OCI-LY7 (cell line): ENCODE measurements around the gene ENDOG. TPM values are rescaled to one million over a fixed set of nuclear protein-coding genes. Genes with fewer than 3 reads are reported as not detected.
"Not testable (repeated sequence)": the region's sequence is repeated elsewhere in the genome, so short reads cannot be mapped to it uniquely, and the experiment has no call there.

ENCODE experiments used
- BruUV-seq: library from RNA; stranded (reverse); fragments of 400-500 nt; replicated peaks from 2 replicates; lab custom pipeline; 2021; lab: Mats Ljungman, UMichigan
- CTCF ChIA-PET: fragments of 300-600 bp; sonication (Branson Sonifier 250); formaldehyde crosslinking; loops from one replicate; lab custom pipeline; 2022; ENCODE audit warnings: antibody characterized with exemption; ENCODE audit not compliant: unreplicated experiment; lab: Charles Lee
- POLR2A ChIA-PET: fragments of 300-600 bp; sonication (Branson Sonifier 250); formaldehyde crosslinking; loops from one replicate; lab custom pipeline; 2022; ENCODE audit warnings: antibody characterized with exemption; lab: Charles Lee
- DNase-seq: peaks from one replicate; pipeline ENCODE4 v3.0.0-alpha.2; 2015; ENCODE audit warnings: low spot score
- H2AFZ ChIP-seq: fragments of 200-600 bp; sonication (generic), shearing (Covaris generic); 2 replicates; pipeline ENCODE4 v1.6.1; 2014; ENCODE audit warnings: mild to moderate bottlenecking, antibody characterized with exemption, low read length, moderate library complexity
- H3K27ac ChIP-seq: fragments of 200-600 bp; sonication (generic); 2 replicates; pipeline ENCODE4 v1.5.1; 2014; ENCODE audit warnings: mixed run types, low read depth, mild to moderate bottlenecking, moderate library complexity, low read length, inconsistent platforms; ENCODE audit not compliant: poor library complexity, severe bottlenecking
- H3K36me3 ChIP-seq: fragments of 200-600 bp; sonication (generic); 2 replicates; pipeline ENCODE4 v1.6.1; 2014; ENCODE audit warnings: mild to moderate bottlenecking, antibody characterized with exemption, low read length, moderate library complexity, mixed read lengths; ENCODE audit not compliant: insufficient read depth
- H3K4me1 ChIP-seq: fragments of 200-600 bp; sonication (generic); 2 replicates; pipeline ENCODE4 v1.5.1; 2014; ENCODE audit warnings: mild to moderate bottlenecking, low read length; ENCODE audit not compliant: insufficient read depth, poor library complexity, severe bottlenecking
- H3K4me2 ChIP-seq: fragments of 200-600 bp; sonication (generic); 2 replicates; pipeline ENCODE4 v1.6.1; 2014; ENCODE audit warnings: mild to moderate bottlenecking, low read length
- H3K4me3 ChIP-seq: fragments of 200-600 bp; sonication (generic); 2 replicates; pipeline ENCODE4 v1.5.1; 2014; ENCODE audit warnings: mild to moderate bottlenecking, low read depth, low read length; ENCODE audit not compliant: poor library complexity, severe bottlenecking
- H3K79me2 ChIP-seq: fragments of 200-600 bp; sonication (generic); 2 replicates; pipeline ENCODE4 v1.6.1; 2016; ENCODE audit warnings: low read depth, mild to moderate bottlenecking, low read length, moderate library complexity, mixed read lengths; ENCODE audit not compliant: insufficient read depth
- H3K9me2 ChIP-seq: fragments of 200-600 bp; sonication (generic); 2 replicates; pipeline ENCODE4 v1.6.1; 2016; ENCODE audit warnings: mild to moderate bottlenecking, low read length, mixed read lengths; ENCODE audit not compliant: insufficient read depth
- H3K9me3 ChIP-seq: fragments of 200-600 bp; sonication (generic); 2 replicates; pipeline ENCODE4 v1.6.1; 2014; ENCODE audit warnings: mild to moderate bottlenecking, mixed run types, low read length, mixed read lengths
- H4K20me1 ChIP-seq: fragments of 200-600 bp; sonication (generic); 2 replicates; pipeline ENCODE4 v1.6.1; 2014; ENCODE audit warnings: mild to moderate bottlenecking, antibody characterized with exemption, low read length, moderate library complexity, mixed read lengths; ENCODE audit not compliant: insufficient read depth
- EZH2phosphoT487 ChIP-seq: fragments of 200-600 bp; sonication (generic); IDR thresholded peaks from 2 replicates; pipeline ENCODE4 v1.6.1; 2018; ENCODE audit warnings: low read depth, borderline replicate concordance, mild to moderate bottlenecking, mixed run types, antibody characterized with exemption, low read length, moderate library complexity, mixed read lengths
- intact Hi-C: fragments of 100-400 bp; cut with micrococcal nuclease; formaldehyde crosslinking; loops from one replicate; pipeline ENCODE4 v1.10.0; 2022; ENCODE audit not compliant: unreplicated experiment
- total RNA-seq, 2 experiments: library from RNA; depleted of rRNA in 1 of 2; stranded (reverse); fragments of >200 nt in 1 of 2; shearing (Covaris generic) in 1 of 2; gene quantifications; 2 replicates each; pipeline ENCODE4 v1.2.3, GENCODE V29; 2014 to 2022
- TF ChIP-seq, protein P1 (sequence below): fragments of 200-600 bp; sonication (generic); conservative IDR thresholded peaks from 2 replicates; pipeline ENCODE4 v1.5.1; 2014; ENCODE audit warnings: mild to moderate bottlenecking, antibody characterized with exemption, low read length, moderate library complexity, mixed read lengths

The ENDOG gene
- total RNA-seq, 2 experiments from 2014 or later, result 29.4 to 35.2 TPM

GRCh38 chr9:128846680-128847030 is 28.4 kb downstream of the ENDOG start:
- H3K36me3 ChIP-seq, result peaks cover 43% of the 10 kb centered on the region
- POLR2A ChIA-PET, result interaction anchor here (0.7 kb wide), 2 partner anchors 44 to 226 kb away, joined by 3 to 5 read pairs; no protein-coding TSS in a partner anchor
- no peak for DNase-seq
- no peak for TF ChIP-seq EZH2phosphoT487
- TF ChIP-seq, protein P1, sequence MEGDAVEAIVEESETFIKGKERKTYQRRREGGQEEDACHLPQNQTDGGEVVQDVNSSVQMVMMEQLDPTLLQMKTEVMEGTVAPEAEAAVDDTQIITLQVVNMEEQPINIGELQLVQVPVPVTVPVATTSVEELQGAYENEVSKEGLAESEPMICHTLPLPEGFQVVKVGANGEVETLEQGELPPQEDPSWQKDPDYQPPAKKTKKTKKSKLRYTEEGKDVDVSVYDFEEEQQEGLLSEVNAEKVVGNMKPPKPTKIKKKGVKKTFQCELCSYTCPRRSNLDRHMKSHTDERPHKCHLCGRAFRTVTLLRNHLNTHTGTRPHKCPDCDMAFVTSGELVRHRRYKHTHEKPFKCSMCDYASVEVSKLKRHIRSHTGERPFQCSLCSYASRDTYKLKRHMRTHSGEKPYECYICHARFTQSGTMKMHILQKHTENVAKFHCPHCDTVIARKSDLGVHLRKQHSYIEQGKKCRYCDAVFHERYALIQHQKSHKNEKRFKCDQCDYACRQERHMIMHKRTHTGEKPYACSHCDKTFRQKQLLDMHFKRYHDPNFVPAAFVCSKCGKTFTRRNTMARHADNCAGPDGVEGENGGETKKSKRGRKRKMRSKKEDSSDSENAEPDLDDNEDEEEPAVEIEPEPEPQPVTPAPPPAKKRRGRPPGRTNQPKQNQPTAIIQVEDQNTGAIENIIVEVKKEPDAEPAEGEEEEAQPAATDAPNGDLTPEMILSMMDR, result no peak
- no peak overlapping the region for H3K4me3 ChIP-seq
- no peak overlapping the region for H3K27ac ChIP-seq
- H3K9me3 ChIP-seq, result 0 out of 2 replicates have a peak, but pooled peaks cover 5% of the 10 kb centered on the region
- H3K4me1 ChIP-seq, result no peaks in the 10 kb centered on the region
- no peaks in the 10 kb centered on the region for H4K20me1 ChIP-seq
- H3K4me2 ChIP-seq, result no peak overlapping the region
- no TSS peak for BruUV-seq
- no peaks in the 10 kb centered on the region for H3K79me2 ChIP-seq
- H3K9me2 ChIP-seq, result no peaks in the 10 kb centered on the region
- H2AFZ ChIP-seq, result no peak overlapping the region
- CTCF ChIA-PET, result interaction anchor here (0.6 kb wide), 1 partner anchor 28 kb away, joined by 3 read pairs; the partner anchor contains the start of gene ENDOG
- intact Hi-C loops, result no loop called here

DNA sequence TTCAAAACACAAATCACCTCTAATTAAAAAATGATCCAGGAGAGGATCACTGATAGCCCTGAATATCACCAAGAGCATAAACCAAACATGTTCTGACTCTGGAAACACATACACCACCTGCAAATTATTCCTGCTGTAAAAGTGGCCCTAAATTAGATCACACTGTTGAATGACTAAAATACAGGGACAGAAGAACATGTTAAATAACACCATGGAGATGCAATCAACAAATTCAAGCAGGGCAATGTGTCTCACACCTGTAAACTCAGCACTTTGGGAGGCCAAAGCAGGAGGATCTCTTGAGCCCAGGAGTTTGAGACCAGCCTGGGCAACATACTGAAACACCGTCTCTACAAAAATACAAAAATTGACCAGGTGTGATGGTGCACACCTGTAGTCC is 29.5 kb downstream of the ENDOG start:
- intact Hi-C loops, result no loop called here
- no peak overlapping the region for H2AFZ ChIP-seq
- no TSS peak for BruUV-seq
- no peaks in the 10 kb centered on the region for H3K79me2 ChIP-seq
- POLR2A ChIA-PET, result no interaction called here
- no peaks in the 10 kb centered on the region for H3K4me1 ChIP-seq
- CTCF ChIA-PET, result no interaction called here
- no peak overlapping the region for H3K4me2 ChIP-seq
- no peak for TF ChIP-seq EZH2phosphoT487
- TF ChIP-seq, protein P1, result no peak
- no peak for DNase-seq
- no peak overlapping the region for H3K27ac ChIP-seq
- 0 out of 2 replicates have a peak, but pooled peaks cover 5% of the 10 kb centered on the region for H3K9me3 ChIP-seq
- no peaks in the 10 kb centered on the region for H4K20me1 ChIP-seq
- H3K4me3 ChIP-seq, result no peak overlapping the region
- no peaks in the 10 kb centered on the region for H3K9me2 ChIP-seq
- H3K36me3 ChIP-seq, result peaks cover 33% of the 10 kb centered on the region

DNA sequence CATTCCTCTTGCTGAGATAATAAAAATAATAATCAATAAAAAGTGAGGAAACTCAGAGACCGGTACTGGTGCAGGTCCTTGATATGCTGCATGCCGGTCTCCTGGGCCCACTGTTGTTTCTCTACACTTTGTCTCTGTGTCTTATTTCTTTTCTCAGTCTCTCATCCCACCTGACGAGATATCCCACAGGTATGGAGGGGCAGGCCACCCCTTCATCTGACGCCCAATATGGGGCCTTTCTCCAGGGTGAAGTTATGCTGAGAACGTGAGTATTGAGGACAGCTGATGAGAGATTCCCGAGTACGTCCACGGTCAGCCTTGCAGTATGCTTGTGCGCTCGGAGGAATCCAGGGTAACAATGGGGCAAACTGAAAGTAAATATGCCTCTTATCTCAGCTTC is 32.7 kb downstream of the ENDOG start:
- H3K4me3 ChIP-seq, H3K4me2 ChIP-seq, CTCF ChIA-PET, intact Hi-C loops, BruUV-seq, H3K79me2 ChIP-seq, H3K9me3 ChIP-seq, H3K27ac ChIP-seq, H4K20me1 ChIP-seq, H3K4me1 ChIP-seq, DNase-seq, H2AFZ ChIP-seq, POLR2A ChIA-PET, H3K9me2 ChIP-seq: not testable (repeated sequence)
- H3K36me3 ChIP-seq, result peaks cover 16% of the 10 kb centered on the region
